ENCODE data around the gene MARCHF4.

MARCHF4 gene

DNA sequence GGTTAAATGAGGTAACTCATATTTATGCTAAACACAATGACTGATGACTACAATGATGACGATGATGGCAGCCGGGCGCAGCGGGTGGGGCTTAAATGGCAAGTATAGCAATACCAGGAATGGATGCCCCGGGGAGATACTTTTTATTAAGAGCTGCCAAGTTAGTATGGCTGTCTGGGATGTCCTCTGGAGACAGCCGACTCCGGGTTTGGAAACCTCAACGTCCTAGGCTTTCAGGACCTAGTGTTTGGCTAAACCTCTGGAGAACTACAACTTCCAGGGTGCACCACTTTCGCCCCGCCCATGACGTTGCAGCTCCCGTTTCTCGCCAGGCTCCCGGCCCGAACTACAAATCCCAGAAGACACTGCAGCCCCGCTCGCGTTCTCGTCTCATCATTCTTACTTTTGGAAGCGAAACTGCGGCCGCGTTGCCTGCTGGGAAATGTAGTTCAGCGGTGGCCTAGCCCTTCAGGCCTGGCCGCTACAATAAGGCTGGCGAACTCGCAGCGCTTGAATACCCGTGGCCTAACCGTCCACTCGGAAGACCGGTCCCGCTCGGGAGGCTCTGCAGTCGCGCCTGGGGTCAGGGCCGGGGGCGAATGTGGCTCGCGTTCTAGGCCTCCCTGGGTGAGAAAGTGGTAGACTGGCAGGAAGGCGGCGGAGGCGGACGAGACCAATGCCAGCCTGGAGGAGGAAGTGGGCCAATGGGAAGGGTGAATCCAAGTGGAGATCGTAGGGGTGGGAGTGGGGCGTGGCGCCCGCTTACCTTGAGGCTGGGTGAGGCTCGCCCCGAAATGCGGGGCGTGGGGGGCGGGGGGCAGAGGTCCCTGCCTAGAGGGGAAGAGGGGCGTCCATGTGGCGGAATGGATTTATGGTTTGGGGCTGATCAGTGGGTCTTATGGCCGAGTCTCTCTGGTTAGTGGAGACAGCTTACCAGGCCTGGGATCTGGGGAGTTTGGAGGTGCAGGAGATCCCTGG is 40.0 kb upstream of the MARCHF4 start, which contains the start of gene SMARCAL1 (continued):
- TF ChIP-seq ZNF175 (tag by site-specific recombination; IDR thresholded peaks at IDR 0.05) = no peak
- TF ChIP-seq ZNF600 (tag by site-specific recombination; IDR thresholded peaks at IDR 0.05) = no peak
- TF ChIP-seq, protein P1, sequence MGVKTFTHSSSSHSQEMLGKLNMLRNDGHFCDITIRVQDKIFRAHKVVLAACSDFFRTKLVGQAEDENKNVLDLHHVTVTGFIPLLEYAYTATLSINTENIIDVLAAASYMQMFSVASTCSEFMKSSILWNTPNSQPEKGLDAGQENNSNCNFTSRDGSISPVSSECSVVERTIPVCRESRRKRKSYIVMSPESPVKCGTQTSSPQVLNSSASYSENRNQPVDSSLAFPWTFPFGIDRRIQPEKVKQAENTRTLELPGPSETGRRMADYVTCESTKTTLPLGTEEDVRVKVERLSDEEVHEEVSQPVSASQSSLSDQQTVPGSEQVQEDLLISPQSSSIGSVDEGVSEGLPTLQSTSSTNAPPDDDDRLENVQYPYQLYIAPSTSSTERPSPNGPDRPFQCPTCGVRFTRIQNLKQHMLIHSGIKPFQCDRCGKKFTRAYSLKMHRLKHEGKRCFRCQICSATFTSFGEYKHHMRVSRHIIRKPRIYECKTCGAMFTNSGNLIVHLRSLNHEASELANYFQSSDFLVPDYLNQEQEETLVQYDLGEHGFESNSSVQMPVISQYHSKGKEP (tag by site-specific recombination; IDR thresholded peaks at IDR 0.05) = peak; percentile 12; the same call in 1 of the 2 replicates
- no peak for TF ChIP-seq ZNF274 (IDR thresholded peaks at IDR 0.05; ENCODE audit: low read length)
- no peak for TF ChIP-seq ZNF274 (tag by site-specific recombination; IDR thresholded peaks at IDR 0.05; ENCODE audit: borderline replicate concordance)
- peak; percentile 11; the same call in 1 of the 2 replicates for TF ChIP-seq ZSCAN30 (tag by site-specific recombination; IDR thresholded peaks at IDR 0.05)
- TF ChIP-seq YY1 (tag by site-specific recombination; IDR thresholded peaks at IDR 0.05) = peak; percentile 9; the same call in 1 of the 2 replicates
- no peak for TF ChIP-seq ZFP37 (tag by site-specific recombination; IDR thresholded peaks at IDR 0.05)
- TF ChIP-seq, protein P2, sequence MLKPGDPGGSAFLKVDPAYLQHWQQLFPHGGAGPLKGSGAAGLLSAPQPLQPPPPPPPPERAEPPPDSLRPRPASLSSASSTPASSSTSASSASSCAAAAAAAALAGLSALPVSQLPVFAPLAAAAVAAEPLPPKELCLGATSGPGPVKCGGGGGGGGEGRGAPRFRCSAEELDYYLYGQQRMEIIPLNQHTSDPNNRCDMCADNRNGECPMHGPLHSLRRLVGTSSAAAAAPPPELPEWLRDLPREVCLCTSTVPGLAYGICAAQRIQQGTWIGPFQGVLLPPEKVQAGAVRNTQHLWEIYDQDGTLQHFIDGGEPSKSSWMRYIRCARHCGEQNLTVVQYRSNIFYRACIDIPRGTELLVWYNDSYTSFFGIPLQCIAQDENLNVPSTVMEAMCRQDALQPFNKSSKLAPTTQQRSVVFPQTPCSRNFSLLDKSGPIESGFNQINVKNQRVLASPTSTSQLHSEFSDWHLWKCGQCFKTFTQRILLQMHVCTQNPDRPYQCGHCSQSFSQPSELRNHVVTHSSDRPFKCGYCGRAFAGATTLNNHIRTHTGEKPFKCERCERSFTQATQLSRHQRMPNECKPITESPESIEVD (tag by site-specific recombination; IDR thresholded peaks at IDR 0.05) = no peak
- TF ChIP-seq KLF1 (tag by site-specific recombination; IDR thresholded peaks at IDR 0.05) = peak; percentile 81
- TF ChIP-seq, protein P3, sequence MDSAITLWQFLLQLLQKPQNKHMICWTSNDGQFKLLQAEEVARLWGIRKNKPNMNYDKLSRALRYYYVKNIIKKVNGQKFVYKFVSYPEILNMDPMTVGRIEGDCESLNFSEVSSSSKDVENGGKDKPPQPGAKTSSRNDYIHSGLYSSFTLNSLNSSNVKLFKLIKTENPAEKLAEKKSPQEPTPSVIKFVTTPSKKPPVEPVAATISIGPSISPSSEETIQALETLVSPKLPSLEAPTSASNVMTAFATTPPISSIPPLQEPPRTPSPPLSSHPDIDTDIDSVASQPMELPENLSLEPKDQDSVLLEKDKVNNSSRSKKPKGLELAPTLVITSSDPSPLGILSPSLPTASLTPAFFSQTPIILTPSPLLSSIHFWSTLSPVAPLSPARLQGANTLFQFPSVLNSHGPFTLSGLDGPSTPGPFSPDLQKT (IDR thresholded peaks at IDR 0.05; ENCODE audit: borderline replicate concordance, low read depth, low read length) = no peak
- TF ChIP-seq ZBTB20 (tag by site-specific recombination; IDR thresholded peaks at IDR 0.05) = peak; percentile 44; the same call in 1 of the 2 replicates
- no peak for TF ChIP-seq ZNF133 (tag by site-specific recombination; IDR thresholded peaks at IDR 0.05)
- no peak for TF ChIP-seq ZSCAN16 (tag by site-specific recombination; IDR thresholded peaks at IDR 0.05)
- peak; percentile 41 for TF ChIP-seq GLIS1 (tag by site-specific recombination; IDR thresholded peaks at IDR 0.05)
- no peak for TF ChIP-seq ZNF621 (tag by site-specific recombination; IDR thresholded peaks at IDR 0.05)
- 0 out of 2 replicates have a peak, but pooled peaks have one; percentile 49 for TF ChIP-seq ZNF391 (tag by site-specific recombination; IDR thresholded peaks at IDR 0.05; ENCODE audit: borderline replicate concordance, low read depth)
- TF ChIP-seq MEIS1 (CRISPR knock-in tag; IDR thresholded peaks at IDR 0.05; ENCODE audit: borderline replicate concordance) = no peak
- TF ChIP-seq KLF7 (tag by site-specific recombination; IDR thresholded peaks at IDR 0.05; ENCODE audit: borderline replicate concordance) = peak; percentile 86; the same call in 1 of the 2 replicates
- no peak for TF ChIP-seq ZNF561 (tag by site-specific recombination; IDR thresholded peaks at IDR 0.05; ENCODE audit: borderline replicate concordance)
- TF ChIP-seq EGR2 (tag by site-specific recombination; IDR thresholded peaks at IDR 0.05; ENCODE audit: low read depth) = peak; percentile 48
- TF ChIP-seq ZNF48 (tag by site-specific recombination; IDR thresholded peaks at IDR 0.05) = no peak
- TF ChIP-seq ZNF792 (tag by site-specific recombination; IDR thresholded peaks at IDR 0.05) = no peak
- TF ChIP-seq, protein P4, sequence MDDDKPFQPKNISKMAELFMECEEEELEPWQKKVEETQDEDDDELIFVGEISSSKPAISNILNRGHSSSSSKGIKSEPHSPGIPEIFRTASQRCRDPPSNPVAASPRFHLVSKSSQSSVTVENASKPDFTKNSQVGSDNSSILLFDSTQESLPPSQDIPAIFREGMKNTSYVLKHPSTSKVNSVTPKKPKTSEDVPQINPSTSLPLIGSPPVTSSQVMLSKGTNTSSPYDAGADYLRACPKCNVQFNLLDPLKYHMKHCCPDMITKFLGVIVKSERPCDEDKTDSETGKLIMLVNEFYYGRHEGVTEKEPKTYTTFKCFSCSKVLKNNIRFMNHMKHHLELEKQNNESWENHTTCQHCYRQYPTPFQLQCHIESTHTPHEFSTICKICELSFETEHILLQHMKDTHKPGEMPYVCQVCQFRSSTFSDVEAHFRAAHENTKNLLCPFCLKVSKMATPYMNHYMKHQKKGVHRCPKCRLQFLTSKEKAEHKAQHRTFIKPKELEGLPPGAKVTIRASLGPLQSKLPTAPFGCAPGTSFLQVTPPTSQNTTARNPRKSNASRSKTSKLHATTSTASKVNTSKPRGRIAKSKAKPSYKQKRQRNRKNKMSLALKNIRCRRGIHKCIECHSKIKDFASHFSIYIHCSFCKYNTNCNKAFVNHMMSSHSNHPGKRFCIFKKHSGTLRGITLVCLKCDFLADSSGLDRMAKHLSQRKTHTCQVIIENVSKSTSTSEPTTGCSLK (tag by site-specific recombination; IDR thresholded peaks at IDR 0.05) = no peak
- TF ChIP-seq, protein P5, sequence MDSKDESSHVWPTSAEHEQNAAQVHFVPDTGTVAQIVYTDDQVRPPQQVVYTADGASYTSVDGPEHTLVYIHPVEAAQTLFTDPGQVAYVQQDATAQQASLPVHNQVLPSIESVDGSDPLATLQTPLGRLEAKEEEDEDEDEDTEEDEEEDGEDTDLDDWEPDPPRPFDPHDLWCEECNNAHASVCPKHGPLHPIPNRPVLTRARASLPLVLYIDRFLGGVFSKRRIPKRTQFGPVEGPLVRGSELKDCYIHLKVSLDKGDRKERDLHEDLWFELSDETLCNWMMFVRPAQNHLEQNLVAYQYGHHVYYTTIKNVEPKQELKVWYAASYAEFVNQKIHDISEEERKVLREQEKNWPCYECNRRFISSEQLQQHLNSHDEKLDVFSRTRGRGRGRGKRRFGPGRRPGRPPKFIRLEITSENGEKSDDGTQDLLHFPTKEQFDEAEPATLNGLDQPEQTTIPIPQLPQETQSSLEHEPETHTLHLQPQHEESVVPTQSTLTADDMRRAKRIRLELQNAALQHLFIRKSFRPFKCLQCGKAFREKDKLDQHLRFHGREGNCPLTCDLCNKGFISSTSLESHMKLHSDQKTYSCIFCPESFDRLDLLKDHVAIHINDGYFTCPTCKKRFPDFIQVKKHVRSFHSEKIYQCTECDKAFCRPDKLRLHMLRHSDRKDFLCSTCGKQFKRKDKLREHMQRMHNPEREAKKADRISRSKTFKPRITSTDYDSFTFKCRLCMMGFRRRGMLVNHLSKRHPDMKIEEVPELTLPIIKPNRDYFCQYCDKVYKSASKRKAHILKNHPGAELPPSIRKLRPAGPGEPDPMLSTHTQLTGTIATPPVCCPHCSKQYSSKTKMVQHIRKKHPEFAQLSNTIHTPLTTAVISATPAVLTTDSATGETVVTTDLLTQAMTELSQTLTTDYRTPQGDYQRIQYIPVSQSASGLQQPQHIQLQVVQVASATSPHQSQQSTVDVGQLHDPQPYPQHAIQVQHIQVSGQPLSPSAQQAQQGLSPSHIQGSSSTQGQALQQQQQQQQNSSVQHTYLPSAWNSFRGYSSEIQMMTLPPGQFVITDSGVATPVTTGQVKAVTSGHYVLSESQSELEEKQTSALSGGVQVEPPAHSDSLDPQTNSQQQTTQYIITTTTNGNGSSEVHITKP (tag by site-specific recombination; IDR thresholded peaks at IDR 0.05) = peak; percentile 99
- no peak for TF ChIP-seq ZNF623 (tag by site-specific recombination; IDR thresholded peaks at IDR 0.05)
- no peak for TF ChIP-seq MYNN (tag by site-specific recombination; IDR thresholded peaks at IDR 0.05; ENCODE audit: borderline replicate concordance)
- TF ChIP-seq IKZF3 (tag by site-specific recombination; IDR thresholded peaks at IDR 0.05) = no peak
- no peak for TF ChIP-seq ZNF473 (tag by site-specific recombination; IDR thresholded peaks at IDR 0.05)
- peak; percentile 45; the same call in 1 of the 2 replicates for TF ChIP-seq TRIM28 (IDR thresholded peaks at IDR 0.05; ENCODE audit: borderline replicate concordance, low read length)
